HG02943 (cell line): Measurements from ENCODE around the gene SLC26A4.

ENCODE experiments used
- ATAC-seq: cut with Tn5 transposase; IDR thresholded peaks from one replicate; pipeline ENCODE4 v1.9.1; 2021; ENCODE audit warnings: mild to moderate bottlenecking, low read depth, moderate library complexity; ENCODE audit not compliant: unreplicated experiment

The SLC26A4 gene

GRCh38 chr7:107692501-107692900 lies 31.9 kb downstream of the SLC26A4 start:
- ATAC-seq = no peak

- no peak for ATAC-seq
Measured at GRCh38 chr7:107693396-107693795, 32.8 kb downstream of the SLC26A4 start.

- no peak for ATAC-seq
Measured at GRCh38 chr7:107694386-107694785, 33.8 kb downstream of the SLC26A4 start.

GRCh38 chr7:107696330-107696946 lies 35.8 kb downstream of the SLC26A4 start:
- ATAC-seq = no peak

- ATAC-seq = no peak
Measured at GRCh38 chr7:107697321-107698049, 36.9 kb downstream of the SLC26A4 start.

GRCh38 chr7:107700570-107700969 lies 39.9 kb downstream of the SLC26A4 start:
- ATAC-seq = no peak

GRCh38 chr7:107701191-107701590 lies 40.6 kb downstream of the SLC26A4 start:
- ATAC-seq = no peak

- ATAC-seq = no peak
Measured at GRCh38 chr7:107703219-107703618, 42.6 kb downstream of the SLC26A4 start.

- ATAC-seq = no peak
Measured at GRCh38 chr7:107703872-107704271, 43.2 kb downstream of the SLC26A4 start.

GRCh38 chr7:107708956-107709355 lies 48.3 kb downstream of the SLC26A4 start:
- ATAC-seq = no peak

- no peak for ATAC-seq
Measured at GRCh38 chr7:107711301-107711700, 50.7 kb downstream of the SLC26A4 start.

- ATAC-seq = no peak
Measured at GRCh38 chr7:107712025-107712424, 51.4 kb downstream of the SLC26A4 start.

GRCh38 chr7:107712896-107713295 lies 52.3 kb downstream of the SLC26A4 start:
- ATAC-seq = no peak

- ATAC-seq = no peak
Measured at GRCh38 chr7:107715531-107715930, 54.9 kb downstream of the SLC26A4 start.

GRCh38 chr7:107718456-107719193 lies 58.0 kb downstream of the SLC26A4 start:
- ATAC-seq = no peak

GRCh38 chr7:107721286-107721685 lies 60.7 kb downstream of the SLC26A4 start:
- no peak for ATAC-seq

- no peak for ATAC-seq
Measured at GRCh38 chr7:107723255-107723654, 62.6 kb downstream of the SLC26A4 start.

- ATAC-seq = no peak
Measured at GRCh38 chr7:107725138-107725740, 64.6 kb downstream of the SLC26A4 start.

GRCh38 chr7:107726356-107727130 lies 65.9 kb downstream of the SLC26A4 start:
- ATAC-seq = no peak

- ATAC-seq = no peak
Measured at GRCh38 chr7:107728276-107728675, 67.6 kb downstream of the SLC26A4 start.
